SH-SY5Y (cell line): ENCODE measurements around the gene TTC19.

ENCODE experiments used
- GATA2 ChIP-seq: IDR thresholded peaks from 2 replicates; pipeline ENCODE4 v1.6.1; 2011; ENCODE audit warnings: mild to moderate bottlenecking, low read depth, low read length
- GATA3 ChIP-seq: IDR thresholded peaks from 2 replicates; pipeline ENCODE4 v1.6.1; 2011; ENCODE audit warnings: low read depth, mild to moderate bottlenecking, low read length, moderate library complexity

- TF ChIP-seq GATA2 = no peak
- no peak for TF ChIP-seq GATA3
These were observed 68.7 kb downstream of the TTC19 start for GRCh38 chr17:16068323-16068722.
